ENCODE measurements around the gene TMEM248.
"Not testable (repeated sequence)": the region's sequence is repeated elsewhere in the genome, so short reads cannot be mapped to it uniquely, and the experiment has no call there.

DNA sequence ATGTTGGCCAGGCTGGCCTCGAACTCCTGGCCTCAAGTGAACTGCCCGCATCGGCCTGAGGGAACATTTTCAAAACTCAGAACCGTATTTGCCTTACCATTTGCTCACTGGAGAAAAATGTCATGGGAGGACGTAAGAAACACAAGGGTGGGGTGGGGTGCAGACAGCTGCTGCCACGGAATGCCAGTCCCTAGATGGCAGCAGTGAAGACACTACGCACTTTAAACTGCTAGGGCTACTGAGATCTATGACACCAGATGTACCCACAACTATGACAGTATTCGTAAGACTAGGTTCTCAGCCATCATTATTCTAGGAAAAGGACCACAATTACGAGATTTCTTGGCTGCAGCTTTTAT is 73.6 kb downstream of the TMEM248 start:
- TF ChIP-seq, protein P1, sequence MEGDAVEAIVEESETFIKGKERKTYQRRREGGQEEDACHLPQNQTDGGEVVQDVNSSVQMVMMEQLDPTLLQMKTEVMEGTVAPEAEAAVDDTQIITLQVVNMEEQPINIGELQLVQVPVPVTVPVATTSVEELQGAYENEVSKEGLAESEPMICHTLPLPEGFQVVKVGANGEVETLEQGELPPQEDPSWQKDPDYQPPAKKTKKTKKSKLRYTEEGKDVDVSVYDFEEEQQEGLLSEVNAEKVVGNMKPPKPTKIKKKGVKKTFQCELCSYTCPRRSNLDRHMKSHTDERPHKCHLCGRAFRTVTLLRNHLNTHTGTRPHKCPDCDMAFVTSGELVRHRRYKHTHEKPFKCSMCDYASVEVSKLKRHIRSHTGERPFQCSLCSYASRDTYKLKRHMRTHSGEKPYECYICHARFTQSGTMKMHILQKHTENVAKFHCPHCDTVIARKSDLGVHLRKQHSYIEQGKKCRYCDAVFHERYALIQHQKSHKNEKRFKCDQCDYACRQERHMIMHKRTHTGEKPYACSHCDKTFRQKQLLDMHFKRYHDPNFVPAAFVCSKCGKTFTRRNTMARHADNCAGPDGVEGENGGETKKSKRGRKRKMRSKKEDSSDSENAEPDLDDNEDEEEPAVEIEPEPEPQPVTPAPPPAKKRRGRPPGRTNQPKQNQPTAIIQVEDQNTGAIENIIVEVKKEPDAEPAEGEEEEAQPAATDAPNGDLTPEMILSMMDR (IDR thresholded peaks at IDR 0.05), result not testable (repeated sequence)
- not testable (repeated sequence) for TF ChIP-seq POLR2A (IDR thresholded peaks at IDR 0.05)

Data from lower leg skin (tissue), 3 donors.